Measurements from ENCODE around the gene XPR1. TPM values are rescaled to one million over a fixed set of nuclear protein-coding genes. Genes with fewer than 3 reads are reported as not detected.

The XPR1 gene
- total RNA-seq, 1 experiment from 2014 or later: 30.7 TPM

GRCh38 chr1:180923887-180924286 lies 292.1 kb downstream of the XPR1 start:
- no peak for DNase-seq (ENCODE audit: low spot score)
- Histone ChIP-seq H3K36me3 (ENCODE audit: insufficient read depth, low read length, poor library complexity, severe bottlenecking) (no peaks in the 10 kb centered on the region), H3K4me1 (ENCODE audit: insufficient read depth, low read length, poor library complexity, severe bottlenecking) (peaks cover 55% of the 10 kb centered on the region), H3K27ac (ENCODE audit: low read depth, low read length, poor library complexity, severe bottlenecking) (peak overlapping the region; percentile 5), H3K4me3 (ENCODE audit: low read depth, low read length, poor library complexity, severe bottlenecking) (no peak overlapping the region), H3K27me3 (replicated peaks; ENCODE audit: insufficient read depth, low read depth, low read length, poor library complexity) (no peaks in the 10 kb centered on the region), H3K9me3 (ENCODE audit: low read depth, low read length, poor library complexity, severe bottlenecking) (no peaks in the 10 kb centered on the region)
- no peak for TF ChIP-seq EZH2 (IDR thresholded peaks at IDR 0.05; ENCODE audit: borderline replicate concordance, low read depth, low read length, poor library complexity, severe bottlenecking)
- TF ChIP-seq, protein P1, sequence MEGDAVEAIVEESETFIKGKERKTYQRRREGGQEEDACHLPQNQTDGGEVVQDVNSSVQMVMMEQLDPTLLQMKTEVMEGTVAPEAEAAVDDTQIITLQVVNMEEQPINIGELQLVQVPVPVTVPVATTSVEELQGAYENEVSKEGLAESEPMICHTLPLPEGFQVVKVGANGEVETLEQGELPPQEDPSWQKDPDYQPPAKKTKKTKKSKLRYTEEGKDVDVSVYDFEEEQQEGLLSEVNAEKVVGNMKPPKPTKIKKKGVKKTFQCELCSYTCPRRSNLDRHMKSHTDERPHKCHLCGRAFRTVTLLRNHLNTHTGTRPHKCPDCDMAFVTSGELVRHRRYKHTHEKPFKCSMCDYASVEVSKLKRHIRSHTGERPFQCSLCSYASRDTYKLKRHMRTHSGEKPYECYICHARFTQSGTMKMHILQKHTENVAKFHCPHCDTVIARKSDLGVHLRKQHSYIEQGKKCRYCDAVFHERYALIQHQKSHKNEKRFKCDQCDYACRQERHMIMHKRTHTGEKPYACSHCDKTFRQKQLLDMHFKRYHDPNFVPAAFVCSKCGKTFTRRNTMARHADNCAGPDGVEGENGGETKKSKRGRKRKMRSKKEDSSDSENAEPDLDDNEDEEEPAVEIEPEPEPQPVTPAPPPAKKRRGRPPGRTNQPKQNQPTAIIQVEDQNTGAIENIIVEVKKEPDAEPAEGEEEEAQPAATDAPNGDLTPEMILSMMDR (conservative IDR thresholded peaks at IDR 0.05; ENCODE audit: low read depth, low read length): no peak
- no TSS peak for BruUV-seq (replicated peaks)
- ChIA-PET POLR2A (ENCODE audit: low non-redundant PET) (no interaction called here), CTCF (no interaction called here)
- intact Hi-C loops (cut with micrococcal nuclease; ENCODE audit: unreplicated experiment): no loop called here

- Histone ChIP-seq H3K27me3 (replicated peaks; ENCODE audit: insufficient read depth, low read depth, low read length, poor library complexity) (no peaks in the 10 kb centered on the region), H3K4me1 (ENCODE audit: insufficient read depth, low read length, poor library complexity, severe bottlenecking) (peaks cover 56% of the 10 kb centered on the region), H3K9me3 (ENCODE audit: low read depth, low read length, poor library complexity, severe bottlenecking) (no peaks in the 10 kb centered on the region), H3K36me3 (ENCODE audit: insufficient read depth, low read length, poor library complexity, severe bottlenecking) (no peaks in the 10 kb centered on the region), H3K27ac (ENCODE audit: low read depth, low read length, poor library complexity, severe bottlenecking) (no peak overlapping the region), H3K4me3 (ENCODE audit: low read depth, low read length, poor library complexity, severe bottlenecking) (no peak overlapping the region)
- TF ChIP-seq EZH2 (IDR thresholded peaks at IDR 0.05; ENCODE audit: borderline replicate concordance, low read depth, low read length, poor library complexity, severe bottlenecking): no peak
- TF ChIP-seq, protein P1 (conservative IDR thresholded peaks at IDR 0.05; ENCODE audit: low read depth, low read length): no peak
- DNase-seq (ENCODE audit: low spot score): no peak
- no TSS peak for BruUV-seq (replicated peaks)
- ChIA-PET CTCF (no interaction called here), POLR2A (ENCODE audit: low non-redundant PET) (no interaction called here)
- intact Hi-C loops (cut with micrococcal nuclease; ENCODE audit: unreplicated experiment): no loop called here
These were observed 293.1 kb downstream of the XPR1 start for GRCh38 chr1:180924939-180925338.

GRCh38 chr1:180925471-180926051 lies 293.7 kb downstream of the XPR1 start:
- no TSS peak for BruUV-seq (replicated peaks)
- Histone ChIP-seq H3K27me3 (replicated peaks; ENCODE audit: insufficient read depth, low read depth, low read length, poor library complexity) (no peaks in the 10 kb centered on the region), H3K4me3 (ENCODE audit: low read depth, low read length, poor library complexity, severe bottlenecking) (no peak overlapping the region), H3K36me3 (ENCODE audit: insufficient read depth, low read length, poor library complexity, severe bottlenecking) (no peaks in the 10 kb centered on the region), H3K27ac (ENCODE audit: low read depth, low read length, poor library complexity, severe bottlenecking) (peak overlapping the region; percentile 67), H3K4me1 (ENCODE audit: insufficient read depth, low read length, poor library complexity, severe bottlenecking) (peaks cover 56% of the 10 kb centered on the region), H3K9me3 (ENCODE audit: low read depth, low read length, poor library complexity, severe bottlenecking) (no peaks in the 10 kb centered on the region)
- POLR2A ChIA-PET (ENCODE audit: low non-redundant PET): interaction anchor here (0.6 kb wide), 1 partner anchor 165 kb away, joined by 3 read pairs; no protein-coding TSS in a partner anchor
- intact Hi-C loops (cut with micrococcal nuclease; ENCODE audit: unreplicated experiment): no loop called here
- TF ChIP-seq, protein P1 (conservative IDR thresholded peaks at IDR 0.05; ENCODE audit: low read depth, low read length): no peak
- DNase-seq (ENCODE audit: low spot score): no peak
- CTCF ChIA-PET: interaction anchor here (0.6 kb wide), 1 partner anchor 24 kb away, joined by 3 read pairs; no protein-coding TSS in a partner anchor
